ENCODE results near the gene RAP1GDS1.

Gene RAP1GDS1

GRCh38 chr4:98261405-98262291 is 464 bp downstream of the RAP1GDS1 start:
- H3K36me3 ChIP-seq (ENCODE audit: control insufficient read depth, insufficient read depth, low read length) = no peaks in the 10 kb centered on the region
- H3K4me1 ChIP-seq = peaks cover 4% of the 10 kb centered on the region
- no peak for TF ChIP-seq CTCF (IDR thresholded peaks at IDR 0.05)
- H3K4me3 ChIP-seq (ENCODE audit: low read depth, low read length) = peak overlapping the region; percentile 72
- H3K9me3 ChIP-seq (ENCODE audit: control insufficient read depth, low read length) = no peaks in the 10 kb centered on the region
- H3K27ac ChIP-seq = peak overlapping the region; percentile 52
- H2AFZ ChIP-seq = peak overlapping the region; percentile 90
- H3K4me2 ChIP-seq (ENCODE audit: low read length) = peak overlapping the region; percentile 75
- peaks cover 4% of the 10 kb centered on the region for H3K79me2 ChIP-seq
- no peaks in the 10 kb centered on the region for H3K27me3 ChIP-seq (ENCODE audit: control insufficient read depth, insufficient read depth, low read length)
- H3K9ac ChIP-seq = no peak overlapping the region

GRCh38 chr4:98262431-98262830 is 1.2 kb downstream of the RAP1GDS1 start:
- TF ChIP-seq CTCF (IDR thresholded peaks at IDR 0.05) = no peak
- Histone ChIP-seq H3K27ac (no peak overlapping the region), H3K4me2 (ENCODE audit: low read length) (peak overlapping the region; percentile 75)

GRCh38 chr4:98267498-98267897 is 6.3 kb downstream of the RAP1GDS1 start:
- H3K9me3 ChIP-seq (ENCODE audit: control insufficient read depth, low read length) = no peaks in the 10 kb centered on the region
- no peak overlapping the region for H3K4me2 ChIP-seq (ENCODE audit: low read length)
- TF ChIP-seq CTCF (IDR thresholded peaks at IDR 0.05) = no peak
- H3K36me3 ChIP-seq (ENCODE audit: control insufficient read depth, insufficient read depth, low read length) = no peaks in the 10 kb centered on the region
- H3K79me2 ChIP-seq = peaks cover 8% of the 10 kb centered on the region
- H2AFZ ChIP-seq = no peak overlapping the region
- H3K27me3 ChIP-seq (ENCODE audit: control insufficient read depth, insufficient read depth, low read length) = no peaks in the 10 kb centered on the region
- no peak overlapping the region for H3K27ac ChIP-seq
- H3K4me1 ChIP-seq = no peaks in the 10 kb centered on the region
- H3K9ac ChIP-seq = no peak overlapping the region
- H3K4me3 ChIP-seq (ENCODE audit: low read depth, low read length) = no peak overlapping the region

More at GRCh38 chr4:98262431-98262830, 1.2 kb downstream of the RAP1GDS1 start:
- Histone ChIP-seq H3K9me3 (ENCODE audit: control insufficient read depth, low read length) (no peaks in the 10 kb centered on the region), H3K79me2 (peaks cover 7% of the 10 kb centered on the region), H3K36me3 (ENCODE audit: control insufficient read depth, insufficient read depth, low read length) (no peaks in the 10 kb centered on the region), H2AFZ (peak overlapping the region; percentile 90), H3K9ac (no peak overlapping the region), H3K27me3 (ENCODE audit: control insufficient read depth, insufficient read depth, low read length) (no peaks in the 10 kb centered on the region), H3K4me1 (peaks cover 4% of the 10 kb centered on the region), H3K4me3 (ENCODE audit: low read depth, low read length) (peak overlapping the region; percentile 72)

- Histone ChIP-seq H3K4me2 (ENCODE audit: low read length) (no peak overlapping the region), H3K4me1 (no peaks in the 10 kb centered on the region), H3K9me3 (ENCODE audit: control insufficient read depth, low read length) (no peaks in the 10 kb centered on the region), H3K79me2 (no peaks in the 10 kb centered on the region), H3K4me3 (ENCODE audit: low read depth, low read length) (no peak overlapping the region), H3K36me3 (ENCODE audit: control insufficient read depth, insufficient read depth, low read length) (no peaks in the 10 kb centered on the region), H2AFZ (no peak overlapping the region), H3K9ac (no peak overlapping the region), H3K27ac (no peak overlapping the region), H3K27me3 (ENCODE audit: control insufficient read depth, insufficient read depth, low read length) (no peaks in the 10 kb centered on the region)
- TF ChIP-seq CTCF (IDR thresholded peaks at IDR 0.05) = no peak
These were observed 14.0 kb downstream of the RAP1GDS1 start for GRCh38 chr4:98275145-98275544.
